Loucy (cell line): ENCODE measurements around the gene CD19.
"Not testable (repeated sequence)": the region's sequence is repeated elsewhere in the genome, so short reads cannot be mapped to it uniquely, and the experiment has no call there.

Source experiments
- EZH2phosphoT487 ChIP-seq: fragments of 200-600 bp; IDR thresholded peaks from 2 replicates; pipeline ENCODE4 v1.6.1; 2018; ENCODE audit warnings: antibody characterized with exemption, mild to moderate bottlenecking, moderate library complexity, borderline replicate concordance
- TF ChIP-seq, protein P1 (sequence below): fragments of 200-600 bp; sonication (generic); conservative IDR thresholded peaks from 2 replicates; pipeline ENCODE4 v1.5.1; 2014; ENCODE audit warnings: mild to moderate bottlenecking, antibody characterized with exemption, low read length

DNA sequence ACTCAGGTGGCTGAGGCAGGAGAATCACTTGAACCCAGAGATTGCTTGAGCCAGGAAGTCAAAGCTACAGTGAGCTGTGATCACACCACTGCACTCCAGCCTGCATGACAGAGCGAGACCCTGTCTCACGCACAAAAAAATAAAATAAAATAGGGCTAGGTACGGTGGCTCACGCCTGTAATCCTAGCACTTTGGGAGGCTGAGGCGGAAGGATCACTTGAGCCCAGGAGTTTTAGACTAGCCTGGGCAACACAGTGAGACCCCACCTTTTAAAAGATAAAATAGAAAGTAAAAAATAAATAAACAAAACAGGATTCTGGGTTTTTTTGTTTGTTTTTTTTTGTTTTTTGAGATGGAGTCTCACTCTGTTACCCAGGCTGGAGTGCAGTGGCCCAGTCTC, 41.4 kb upstream of the CD19 start:
- TF ChIP-seq, protein P1, sequence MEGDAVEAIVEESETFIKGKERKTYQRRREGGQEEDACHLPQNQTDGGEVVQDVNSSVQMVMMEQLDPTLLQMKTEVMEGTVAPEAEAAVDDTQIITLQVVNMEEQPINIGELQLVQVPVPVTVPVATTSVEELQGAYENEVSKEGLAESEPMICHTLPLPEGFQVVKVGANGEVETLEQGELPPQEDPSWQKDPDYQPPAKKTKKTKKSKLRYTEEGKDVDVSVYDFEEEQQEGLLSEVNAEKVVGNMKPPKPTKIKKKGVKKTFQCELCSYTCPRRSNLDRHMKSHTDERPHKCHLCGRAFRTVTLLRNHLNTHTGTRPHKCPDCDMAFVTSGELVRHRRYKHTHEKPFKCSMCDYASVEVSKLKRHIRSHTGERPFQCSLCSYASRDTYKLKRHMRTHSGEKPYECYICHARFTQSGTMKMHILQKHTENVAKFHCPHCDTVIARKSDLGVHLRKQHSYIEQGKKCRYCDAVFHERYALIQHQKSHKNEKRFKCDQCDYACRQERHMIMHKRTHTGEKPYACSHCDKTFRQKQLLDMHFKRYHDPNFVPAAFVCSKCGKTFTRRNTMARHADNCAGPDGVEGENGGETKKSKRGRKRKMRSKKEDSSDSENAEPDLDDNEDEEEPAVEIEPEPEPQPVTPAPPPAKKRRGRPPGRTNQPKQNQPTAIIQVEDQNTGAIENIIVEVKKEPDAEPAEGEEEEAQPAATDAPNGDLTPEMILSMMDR, result not testable (repeated sequence)
- not testable (repeated sequence) for TF ChIP-seq EZH2phosphoT487
